ENCODE data around the gene TRPM4.
A peak's percentile ranks its signal among the peaks of the same experiment; 100 is the strongest.
"Not testable (repeated sequence)": the region's sequence is repeated elsewhere in the genome, so short reads cannot be mapped to it uniquely, and the experiment has no call there.

TRPM4 gene

DNA sequence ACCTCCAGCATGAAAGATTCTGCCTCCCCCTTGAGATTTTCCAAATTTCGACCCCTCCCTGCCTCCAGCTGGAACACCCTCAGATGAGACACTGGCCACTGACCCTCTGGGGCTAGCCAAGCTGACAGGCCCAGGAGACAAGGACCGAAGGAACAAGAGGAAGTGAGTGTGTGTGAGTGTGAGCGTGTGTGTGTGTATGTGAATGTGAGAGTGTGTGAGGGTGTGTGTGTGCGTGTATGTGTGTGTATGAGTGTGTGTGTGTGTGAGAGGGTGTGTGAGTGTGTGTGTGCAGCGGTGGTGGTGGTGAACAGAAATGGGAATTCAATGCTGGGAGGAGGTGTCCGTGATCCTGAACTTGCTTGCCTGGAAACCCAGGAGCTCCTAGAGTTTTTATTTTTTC is 16.2 kb upstream of the TRPM4 start:
- Mint-ChIP-seq H3K27ac (no peak overlapping the region), H3K4me3 (peak overlapping the region; percentile 67 to 79 (median 77)), H3K4me1 (peaks cover 38% of the 10 kb centered on the region), H3K27me3 (ENCODE audit: low read depth) (peaks cover 6% of the 10 kb centered on the region), H3K9me3 (peaks cover 4% of the 10 kb centered on the region), H3K36me3 (ENCODE audit: low read depth) (peaks cover 10% of the 10 kb centered on the region)
- TF ChIP-seq, protein P1, sequence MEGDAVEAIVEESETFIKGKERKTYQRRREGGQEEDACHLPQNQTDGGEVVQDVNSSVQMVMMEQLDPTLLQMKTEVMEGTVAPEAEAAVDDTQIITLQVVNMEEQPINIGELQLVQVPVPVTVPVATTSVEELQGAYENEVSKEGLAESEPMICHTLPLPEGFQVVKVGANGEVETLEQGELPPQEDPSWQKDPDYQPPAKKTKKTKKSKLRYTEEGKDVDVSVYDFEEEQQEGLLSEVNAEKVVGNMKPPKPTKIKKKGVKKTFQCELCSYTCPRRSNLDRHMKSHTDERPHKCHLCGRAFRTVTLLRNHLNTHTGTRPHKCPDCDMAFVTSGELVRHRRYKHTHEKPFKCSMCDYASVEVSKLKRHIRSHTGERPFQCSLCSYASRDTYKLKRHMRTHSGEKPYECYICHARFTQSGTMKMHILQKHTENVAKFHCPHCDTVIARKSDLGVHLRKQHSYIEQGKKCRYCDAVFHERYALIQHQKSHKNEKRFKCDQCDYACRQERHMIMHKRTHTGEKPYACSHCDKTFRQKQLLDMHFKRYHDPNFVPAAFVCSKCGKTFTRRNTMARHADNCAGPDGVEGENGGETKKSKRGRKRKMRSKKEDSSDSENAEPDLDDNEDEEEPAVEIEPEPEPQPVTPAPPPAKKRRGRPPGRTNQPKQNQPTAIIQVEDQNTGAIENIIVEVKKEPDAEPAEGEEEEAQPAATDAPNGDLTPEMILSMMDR (IDR thresholded peaks at IDR 0.05; ENCODE audit: unreplicated experiment in 3 of 3): no peak

DNA sequence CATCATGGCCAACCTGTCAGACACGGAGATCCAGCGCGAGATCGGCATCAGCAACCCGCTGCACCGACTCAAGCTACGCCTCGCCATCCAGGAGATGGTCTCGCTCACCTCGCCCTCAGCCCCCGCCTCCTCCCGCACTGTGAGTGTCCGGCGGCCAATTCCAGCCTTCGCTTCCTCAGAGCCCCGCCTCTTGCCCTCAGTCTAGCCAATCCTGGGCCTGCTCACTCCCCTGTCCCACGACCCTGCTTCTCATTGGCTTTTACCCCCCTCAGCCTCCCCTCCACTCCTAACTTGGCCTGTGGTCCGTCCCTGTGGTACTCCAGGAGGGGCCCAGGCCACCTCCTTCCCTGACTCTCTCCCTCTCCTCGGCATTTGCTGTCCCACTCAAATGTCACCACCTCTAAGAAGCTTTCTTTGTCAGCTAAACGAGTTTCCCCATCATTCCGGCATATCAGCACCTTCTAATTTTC is 14.7 kb upstream of the TRPM4 start:
- Mint-ChIP-seq H3K4me3 (peak overlapping the region; percentile 87 to 97 (median 90)), H3K27me3 (ENCODE audit: low read depth) (peaks cover 6% of the 10 kb centered on the region), H3K9me3 (no peaks in the 10 kb centered on the region), H3K27ac (peak overlapping the region; percentile 8 to 68 (median 63)), H3K36me3 (ENCODE audit: low read depth) (no peaks in the 10 kb centered on the region), H3K4me1 (peaks cover 35% of the 10 kb centered on the region)
- TF ChIP-seq, protein P1 (IDR thresholded peaks at IDR 0.05; ENCODE audit: unreplicated experiment in 3 of 3): no peak

DNA sequence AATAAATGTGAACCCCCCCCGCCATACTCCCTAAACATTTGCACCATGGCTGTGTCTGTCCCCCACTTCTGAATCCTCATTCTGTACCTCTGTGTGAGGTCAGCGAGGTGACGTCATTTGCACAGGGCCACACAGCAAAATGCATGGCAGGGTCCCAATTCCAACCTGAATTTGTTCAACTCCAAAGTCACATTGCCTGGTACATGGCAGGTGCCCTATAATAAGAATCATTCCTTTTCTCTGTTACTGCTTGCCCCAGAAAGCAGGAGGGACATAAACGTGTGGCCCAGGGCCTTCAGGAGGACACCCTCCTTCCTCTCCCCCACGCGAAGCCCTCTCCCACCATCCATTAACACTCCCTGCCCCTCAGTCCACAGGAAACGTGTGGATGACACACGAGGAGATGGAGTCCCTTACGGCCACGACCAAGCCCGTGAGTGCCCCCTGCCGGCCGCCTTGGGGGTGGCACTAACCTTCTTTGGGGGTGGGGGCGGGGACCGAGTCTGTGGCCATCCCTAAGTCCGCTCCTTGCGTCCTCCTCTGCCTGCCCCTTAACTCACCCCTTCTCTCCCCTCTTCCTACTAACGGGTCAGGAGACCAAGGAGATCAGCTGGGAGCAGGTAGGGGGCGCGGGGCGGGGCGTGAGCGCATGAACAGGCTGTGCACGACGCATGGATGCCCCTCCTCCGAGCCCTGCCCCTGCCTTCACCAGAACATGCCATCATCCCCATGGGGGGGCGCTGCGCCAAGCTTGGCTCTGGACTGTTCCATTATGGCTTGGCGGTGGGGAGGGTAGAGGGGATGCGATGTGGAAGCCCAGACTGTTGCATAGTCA is 11.8 kb upstream of the TRPM4 start:
- peaks cover 6% of the 10 kb centered on the region for H3K27me3 Mint-ChIP-seq (ENCODE audit: low read depth)
- no peaks in the 10 kb centered on the region for H3K36me3 Mint-ChIP-seq (ENCODE audit: low read depth)
- H3K9me3 Mint-ChIP-seq: no peaks in the 10 kb centered on the region
- H3K27ac Mint-ChIP-seq: peak overlapping the region; percentile 5 to 68 (median 43)
- TF ChIP-seq, protein P1 (IDR thresholded peaks at IDR 0.05; ENCODE audit: unreplicated experiment in 3 of 3): peak; percentile 88 to 97 (median 95)
- peak overlapping the region; percentile 56 to 77 (median 62) for H3K4me3 Mint-ChIP-seq
- H3K4me1 Mint-ChIP-seq: peaks cover 44% of the 10 kb centered on the region

DNA sequence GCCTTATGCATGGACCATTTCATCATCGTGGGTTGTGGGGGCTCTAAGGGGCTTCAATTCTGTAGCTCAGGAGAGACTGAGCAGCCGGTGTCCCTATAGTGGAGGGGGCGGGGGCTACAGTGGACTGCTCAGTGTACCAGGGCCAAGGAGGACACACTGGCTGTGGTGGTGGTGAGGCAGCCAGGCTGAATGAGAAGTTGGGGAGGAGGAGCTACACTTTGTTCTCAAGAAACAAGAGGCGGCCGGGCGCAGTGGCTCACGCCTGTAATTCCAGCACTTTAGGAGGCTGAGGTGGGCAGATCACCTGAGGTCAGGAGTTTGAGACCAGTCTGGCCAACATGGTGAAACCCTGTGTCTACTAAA is 11.2 kb upstream of the TRPM4 start:
- Mint-ChIP-seq H3K4me1 (peaks cover 44% of the 10 kb centered on the region), H3K4me3 (peak overlapping the region; percentile 56 to 77 (median 62)), H3K27ac (peak overlapping the region; percentile 5 to 68 (median 43))
- not testable (repeated sequence) for H3K36me3 Mint-ChIP-seq (ENCODE audit: low read depth); H3K27me3 Mint-ChIP-seq (ENCODE audit: low read depth); H3K9me3 Mint-ChIP-seq

DNA sequence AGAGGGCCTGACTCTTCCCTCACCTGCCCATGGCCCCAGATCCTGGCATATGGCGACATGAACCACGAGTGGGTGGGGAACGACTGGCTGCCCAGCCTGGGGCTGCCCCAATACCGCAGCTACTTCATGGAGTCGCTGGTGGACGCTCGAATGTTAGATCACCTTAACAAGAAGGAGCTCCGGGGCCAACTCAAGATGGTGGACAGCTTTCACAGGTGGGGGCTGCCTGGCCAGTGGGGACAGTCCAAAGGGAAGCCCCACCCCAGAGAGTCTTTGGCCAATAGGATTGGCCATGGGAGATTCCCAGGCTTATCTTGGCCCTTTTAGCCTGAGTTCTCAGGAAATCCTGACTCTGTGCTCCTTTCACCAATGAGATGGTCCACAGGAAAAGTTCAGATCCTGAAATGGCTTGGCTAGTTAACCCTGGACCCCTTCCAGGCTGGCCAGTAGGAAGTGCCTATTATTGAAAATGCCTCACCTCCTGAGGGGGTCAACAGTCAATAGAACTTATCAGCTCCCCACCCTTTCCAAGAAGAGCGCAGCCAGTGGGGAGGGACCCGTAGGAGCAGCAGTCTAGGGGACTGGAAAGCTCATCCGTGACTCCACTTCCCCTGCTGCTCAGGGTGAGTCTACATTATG is 9.4 kb upstream of the TRPM4 start:
- no peaks in the 10 kb centered on the region for H3K27me3 Mint-ChIP-seq (ENCODE audit: low read depth)
- no peaks in the 10 kb centered on the region for H3K36me3 Mint-ChIP-seq (ENCODE audit: low read depth)
- peak overlapping the region; percentile 98 to 100 (median 99) for H3K4me3 Mint-ChIP-seq
- no peaks in the 10 kb centered on the region for H3K9me3 Mint-ChIP-seq
- peak overlapping the region in 2 of 3 experiments; percentile 89 to 97 for H3K27ac Mint-ChIP-seq
- peaks cover 41% of the 10 kb centered on the region for H3K4me1 Mint-ChIP-seq
- TF ChIP-seq, protein P1 (IDR thresholded peaks at IDR 0.05; ENCODE audit: unreplicated experiment in 3 of 3): no peak

DNA sequence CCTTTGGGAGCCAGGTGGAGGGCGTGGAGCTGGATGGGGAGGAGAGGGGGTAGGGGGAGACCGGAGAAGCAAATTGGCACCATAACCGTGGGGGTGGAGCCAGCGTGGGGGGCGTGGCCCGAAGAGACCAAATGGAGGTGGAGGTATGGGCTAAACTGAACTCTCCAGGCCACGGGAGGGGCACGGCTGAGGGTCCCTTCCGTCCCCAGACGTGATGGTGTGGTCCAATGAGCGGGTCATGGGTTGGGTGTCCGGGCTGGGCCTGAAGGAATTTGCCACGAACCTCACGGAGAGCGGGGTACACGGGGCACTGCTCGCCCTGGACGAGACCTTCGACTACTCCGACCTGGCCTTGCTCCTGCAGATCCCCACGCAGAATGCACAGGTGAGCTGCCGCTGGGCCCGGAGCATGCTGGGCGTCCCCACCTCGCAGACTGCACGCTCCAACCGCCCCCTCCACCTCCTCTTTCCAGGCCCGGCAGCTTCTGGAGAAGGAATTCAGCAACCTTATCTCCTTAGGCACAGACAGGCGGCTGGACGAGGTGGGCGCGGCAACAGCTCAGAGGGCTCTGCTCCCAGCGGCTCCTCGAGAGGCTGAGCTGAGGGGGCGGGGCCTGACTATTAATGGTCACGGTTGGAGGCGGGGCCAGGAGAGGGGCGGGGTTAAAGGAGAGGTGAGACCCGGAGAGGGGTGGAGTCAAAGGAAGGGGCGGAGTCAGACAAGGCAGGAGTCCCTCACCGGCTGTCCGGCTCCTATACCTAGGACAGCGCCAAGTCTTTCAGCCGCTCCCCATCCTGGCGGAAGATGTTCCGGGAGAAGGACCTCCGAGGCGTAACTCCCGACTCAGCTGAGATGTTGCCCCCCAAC is 8.6 kb upstream of the TRPM4 start:
- Mint-ChIP-seq H3K4me3 (peak overlapping the region; percentile 98 to 100 (median 99)), H3K27me3 (ENCODE audit: low read depth) (peaks cover 4% of the 10 kb centered on the region), H3K4me1 (peaks cover 46% of the 10 kb centered on the region), H3K36me3 (ENCODE audit: low read depth) (no peaks in the 10 kb centered on the region), H3K27ac (peak overlapping the region; percentile 97 to 99 (median 98)), H3K9me3 (no peaks in the 10 kb centered on the region)
- TF ChIP-seq, protein P1 (IDR thresholded peaks at IDR 0.05; ENCODE audit: unreplicated experiment in 3 of 3): no peak
